ENCODE data around the gene PRMT9.

DNA sequence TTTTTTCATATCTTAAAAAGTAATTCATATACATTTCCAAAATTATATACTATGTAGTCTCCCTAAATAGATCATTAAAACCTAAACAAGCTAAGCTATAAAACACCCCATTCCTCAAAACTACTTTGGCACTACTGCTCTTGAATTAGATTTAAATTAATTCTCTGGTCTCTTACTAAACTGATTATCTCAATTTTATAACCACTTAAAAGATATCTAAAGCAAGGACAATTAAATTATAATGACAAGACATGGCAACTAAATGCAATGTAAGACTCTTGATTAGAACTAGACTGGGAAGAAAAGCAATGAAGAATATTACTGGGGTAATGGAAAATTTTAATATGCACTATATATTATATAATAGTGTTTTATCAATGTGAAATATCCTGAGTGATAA lies 38.9 kb downstream of the PRMT9 start:
- TF ChIP-seq POLR2AphosphoS5 (IDR thresholded peaks at IDR 0.05) = no peak
- TF ChIP-seq, protein P1, sequence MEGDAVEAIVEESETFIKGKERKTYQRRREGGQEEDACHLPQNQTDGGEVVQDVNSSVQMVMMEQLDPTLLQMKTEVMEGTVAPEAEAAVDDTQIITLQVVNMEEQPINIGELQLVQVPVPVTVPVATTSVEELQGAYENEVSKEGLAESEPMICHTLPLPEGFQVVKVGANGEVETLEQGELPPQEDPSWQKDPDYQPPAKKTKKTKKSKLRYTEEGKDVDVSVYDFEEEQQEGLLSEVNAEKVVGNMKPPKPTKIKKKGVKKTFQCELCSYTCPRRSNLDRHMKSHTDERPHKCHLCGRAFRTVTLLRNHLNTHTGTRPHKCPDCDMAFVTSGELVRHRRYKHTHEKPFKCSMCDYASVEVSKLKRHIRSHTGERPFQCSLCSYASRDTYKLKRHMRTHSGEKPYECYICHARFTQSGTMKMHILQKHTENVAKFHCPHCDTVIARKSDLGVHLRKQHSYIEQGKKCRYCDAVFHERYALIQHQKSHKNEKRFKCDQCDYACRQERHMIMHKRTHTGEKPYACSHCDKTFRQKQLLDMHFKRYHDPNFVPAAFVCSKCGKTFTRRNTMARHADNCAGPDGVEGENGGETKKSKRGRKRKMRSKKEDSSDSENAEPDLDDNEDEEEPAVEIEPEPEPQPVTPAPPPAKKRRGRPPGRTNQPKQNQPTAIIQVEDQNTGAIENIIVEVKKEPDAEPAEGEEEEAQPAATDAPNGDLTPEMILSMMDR (IDR thresholded peaks at IDR 0.05) = no peak
